Lung microvascular endothelial cell (primary cell): Measurements from ENCODE around the gene GPR39. TPM values are rescaled to one million over a fixed set of nuclear protein-coding genes. Genes with fewer than 3 reads are reported as not detected.
"Not testable (repeated sequence)": the region's sequence is repeated elsewhere in the genome, so short reads cannot be mapped to it uniquely, and the experiment has no call there.

Experiments
- DNase-seq, 2 donors: peaks; one replicate each; pipeline versions ENCODE4 v3.0.0 to v3.0.0-alpha.2; 2010; ENCODE audit warnings: low read depth in 2 of 2
- total RNA-seq: library from RNA; depleted of rRNA; stranded (reverse); fragments of >200 nt; gene quantifications from 2 replicates; pipeline ENCODE4 v1.2.1, GENCODE V29; 2014

Gene GPR39
- total RNA-seq = 0.20 and 0.22 TPM in 2 replicates

GRCh38 chr2:132416723-132417395 is at the start of gene GPR39:
Gene GPR39, plus strand, starts transcription at chr2:132416805.
- no peak for DNase-seq

- DNase-seq = no peak
Observed at GRCh38 chr2:132368191-132368590, 48.4 kb upstream of the GPR39 start.

- DNase-seq = no peak
Observed at GRCh38 chr2:132372276-132372675, 44.3 kb upstream of the GPR39 start.

GRCh38 chr2:132373391-132374135 is 43.0 kb upstream of the GPR39 start:
- no peak for DNase-seq

- DNase-seq = no peak
Observed at GRCh38 chr2:132374151-132374550, 42.5 kb upstream of the GPR39 start.

GRCh38 chr2:132374551-132374950 is 42.1 kb upstream of the GPR39 start:
- DNase-seq = peak in 1 of 2 donors; percentile 13

GRCh38 chr2:132374961-132375360 is 41.6 kb upstream of the GPR39 start:
- peak; percentile 4 to 47 for DNase-seq

GRCh38 chr2:132381376-132381775 is 35.2 kb upstream of the GPR39 start:
- no peak for DNase-seq

GRCh38 chr2:132383956-132384355 is 32.6 kb upstream of the GPR39 start:
- no peak for DNase-seq

GRCh38 chr2:132384491-132385151 is 32.0 kb upstream of the GPR39 start:
- DNase-seq = no peak

GRCh38 chr2:132387126-132387525 is 29.5 kb upstream of the GPR39 start:
- no peak for DNase-seq

- no peak for DNase-seq
Observed at GRCh38 chr2:132390076-132390475, 26.5 kb upstream of the GPR39 start.

GRCh38 chr2:132391378-132391777 is 25.2 kb upstream of the GPR39 start:
- peak in 1 of 2 donors; percentile 60 for DNase-seq

- DNase-seq = no peak
Observed at GRCh38 chr2:132392221-132392620, 24.4 kb upstream of the GPR39 start.

- DNase-seq = no peak
Observed at GRCh38 chr2:132392879-132393278, 23.7 kb upstream of the GPR39 start.

- DNase-seq = not testable (repeated sequence)
Observed at GRCh38 chr2:132397042-132397441, 19.6 kb upstream of the GPR39 start.

GRCh38 chr2:132400169-132400900 is 16.3 kb upstream of the GPR39 start:
- no peak for DNase-seq

- DNase-seq = no peak
Observed at GRCh38 chr2:132400901-132401240, 15.7 kb upstream of the GPR39 start.

- DNase-seq = no peak
Observed at GRCh38 chr2:132401326-132401725, 15.3 kb upstream of the GPR39 start.

- DNase-seq = no peak
Observed at GRCh38 chr2:132403146-132403545, 13.5 kb upstream of the GPR39 start.

GRCh38 chr2:132404056-132404455 is 12.5 kb upstream of the GPR39 start:
- no peak for DNase-seq

GRCh38 chr2:132407784-132408183 is 8.8 kb upstream of the GPR39 start:
- no peak for DNase-seq
